ENCODE data around the gene SPRY4.
"Not testable (repeated sequence)": the region's sequence is repeated elsewhere in the genome, so short reads cannot be mapped to it uniquely, and the experiment has no call there.

SPRY4 gene

GRCh38 chr5:142292808-142293207, 32.0 kb downstream of the SPRY4 start:
- DNase-seq (ENCODE audit: low read depth): no peak

- DNase-seq (ENCODE audit: low read depth): no peak
Measured at GRCh38 chr5:142292249-142292648, 32.6 kb downstream of the SPRY4 start.

GRCh38 chr5:142290577-142291299, 34.1 kb downstream of the SPRY4 start:
- no peak for DNase-seq (ENCODE audit: low read depth)

GRCh38 chr5:142289708-142290576, 34.9 kb downstream of the SPRY4 start:
- DNase-seq (ENCODE audit: low read depth): no peak

- no peak for DNase-seq (ENCODE audit: low read depth)
Measured at GRCh38 chr5:142287973-142288313, 36.9 kb downstream of the SPRY4 start.

- DNase-seq (ENCODE audit: low read depth): no peak
Measured at GRCh38 chr5:142287096-142287972, 37.5 kb downstream of the SPRY4 start.

- DNase-seq (ENCODE audit: low read depth): no peak
Measured at GRCh38 chr5:142286111-142286510, 38.7 kb downstream of the SPRY4 start.

GRCh38 chr5:142283304-142283703, 41.5 kb downstream of the SPRY4 start:
- no peak for DNase-seq (ENCODE audit: low read depth)

GRCh38 chr5:142281966-142282365, 42.9 kb downstream of the SPRY4 start:
- DNase-seq (ENCODE audit: low read depth): no peak

GRCh38 chr5:142281008-142281367, 43.8 kb downstream of the SPRY4 start:
- DNase-seq (ENCODE audit: low read depth): no peak

- DNase-seq (ENCODE audit: low read depth): peak; percentile 83
Measured at GRCh38 chr5:142280066-142281007, 44.5 kb downstream of the SPRY4 start.

- no peak for DNase-seq (ENCODE audit: low read depth)
Measured at GRCh38 chr5:142278627-142279026, 46.2 kb downstream of the SPRY4 start.

- DNase-seq (ENCODE audit: low read depth): no peak
Measured at GRCh38 chr5:142277796-142278195, 47.0 kb downstream of the SPRY4 start.

- DNase-seq (ENCODE audit: low read depth): no peak
Measured at GRCh38 chr5:142276517-142276916, 48.3 kb downstream of the SPRY4 start.

- no peak for DNase-seq (ENCODE audit: low read depth)
Measured at GRCh38 chr5:142275496-142275895, 49.3 kb downstream of the SPRY4 start.

- DNase-seq (ENCODE audit: low read depth): not testable (repeated sequence)
Measured at GRCh38 chr5:142272596-142272995, 52.2 kb downstream of the SPRY4 start.

- DNase-seq (ENCODE audit: low read depth): not testable (repeated sequence)
Measured at GRCh38 chr5:142264084-142264483, 60.7 kb downstream of the SPRY4 start.

GRCh38 chr5:142263346-142263745, 61.5 kb downstream of the SPRY4 start:
- DNase-seq (ENCODE audit: low read depth): no peak

- no peak for DNase-seq (ENCODE audit: low read depth)
Measured at GRCh38 chr5:142262683-142263082, 62.1 kb downstream of the SPRY4 start.
